Liver (tissue), 3 donors: ENCODE results near the gene PIK3CG.

ENCODE experiments used
- EGR1 ChIP-seq, 2 donors: IDR thresholded peaks; 2 replicates each; pipeline ENCODE4 v1.6.1; 2016 to 2018; ENCODE audit warnings: antibody characterized with exemption in 2 of 2, low read depth in 2 of 2
- FOXA1 ChIP-seq: IDR thresholded peaks from 2 replicates; pipeline ENCODE4 v1.6.1; 2016; ENCODE audit warnings: antibody characterized with exemption
- GABPA ChIP-seq, 2 donors: IDR thresholded peaks in 1 of 2; conservative IDR thresholded peaks in 1 of 2; 2 replicates each; pipeline ENCODE4 v1.6.1; 2016; ENCODE audit warnings: antibody characterized with exemption in 2 of 2, mild to moderate bottlenecking in 1 of 2, moderate library complexity in 1 of 2
- JUND ChIP-seq, 2 donors: IDR thresholded peaks; 2 replicates each; pipeline ENCODE4 v1.6.1; 2016; ENCODE audit warnings: antibody characterized with exemption in 2 of 2
- MAX ChIP-seq: IDR thresholded peaks from 2 replicates; pipeline ENCODE4 v1.6.1; 2016; ENCODE audit warnings: antibody characterized with exemption
- RAD21 ChIP-seq, 2 donors: IDR thresholded peaks; 2 replicates each; pipeline ENCODE4 v1.6.1; 2016; ENCODE audit warnings: antibody characterized with exemption in 2 of 2, mild to moderate bottlenecking in 2 of 2
- REST ChIP-seq: IDR thresholded peaks from 2 replicates; pipeline ENCODE4 v1.6.1; 2016; ENCODE audit warnings: antibody characterized with exemption, mild to moderate bottlenecking
- SP1 ChIP-seq: IDR thresholded peaks from 2 replicates; pipeline ENCODE4 v1.6.1; 2018; ENCODE audit warnings: antibody characterized with exemption, mild to moderate bottlenecking
- TAF1 ChIP-seq: conservative IDR thresholded peaks from 2 replicates; pipeline ENCODE4 v1.6.1; 2016; ENCODE audit warnings: antibody characterized with exemption, mild to moderate bottlenecking
- YY1 ChIP-seq: IDR thresholded peaks from 2 replicates; pipeline ENCODE4 v1.6.1; 2016; ENCODE audit warnings: antibody characterized with exemption, mild to moderate bottlenecking
- TF ChIP-seq, protein P1 (sequence below): fragments of 150-350 bp; IDR thresholded peaks from 2 replicates; pipeline ENCODE4 v1.5.1; 2017; ENCODE audit warnings: improper control_type of control experiment, low read depth, low read length; ENCODE audit not compliant: missing input control
- donor health status: healthy.
- donor health status: healthy.

- TF ChIP-seq GABPA (IDR thresholded peaks at IDR 0.05 in 1 of 2, conservative IDR thresholded peaks at IDR 0.05 in 1 of 2) (no peak), MAX (no peak), SP1 (no peak), RAD21 (IDR thresholded peaks at IDR 0.05) (no peak), REST (no peak), YY1 (no peak), JUND (IDR thresholded peaks at IDR 0.05) (no peak), FOXA1 (no peak), EGR1 (IDR thresholded peaks at IDR 0.05; ENCODE audit: low read depth in 2 of 2) (no peak), TAF1 (no peak)
- TF ChIP-seq, protein P1, sequence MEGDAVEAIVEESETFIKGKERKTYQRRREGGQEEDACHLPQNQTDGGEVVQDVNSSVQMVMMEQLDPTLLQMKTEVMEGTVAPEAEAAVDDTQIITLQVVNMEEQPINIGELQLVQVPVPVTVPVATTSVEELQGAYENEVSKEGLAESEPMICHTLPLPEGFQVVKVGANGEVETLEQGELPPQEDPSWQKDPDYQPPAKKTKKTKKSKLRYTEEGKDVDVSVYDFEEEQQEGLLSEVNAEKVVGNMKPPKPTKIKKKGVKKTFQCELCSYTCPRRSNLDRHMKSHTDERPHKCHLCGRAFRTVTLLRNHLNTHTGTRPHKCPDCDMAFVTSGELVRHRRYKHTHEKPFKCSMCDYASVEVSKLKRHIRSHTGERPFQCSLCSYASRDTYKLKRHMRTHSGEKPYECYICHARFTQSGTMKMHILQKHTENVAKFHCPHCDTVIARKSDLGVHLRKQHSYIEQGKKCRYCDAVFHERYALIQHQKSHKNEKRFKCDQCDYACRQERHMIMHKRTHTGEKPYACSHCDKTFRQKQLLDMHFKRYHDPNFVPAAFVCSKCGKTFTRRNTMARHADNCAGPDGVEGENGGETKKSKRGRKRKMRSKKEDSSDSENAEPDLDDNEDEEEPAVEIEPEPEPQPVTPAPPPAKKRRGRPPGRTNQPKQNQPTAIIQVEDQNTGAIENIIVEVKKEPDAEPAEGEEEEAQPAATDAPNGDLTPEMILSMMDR: no peak
These were observed 5.4 kb downstream of the PIK3CG start for GRCh38 chr7:106870528-106870927.
